Measurements from ENCODE around the gene GARIN5B. TPM values are rescaled to one million over a fixed set of nuclear protein-coding genes. Genes with fewer than 3 reads are reported as not detected.

The GARIN5B gene
- total and polyA plus RNA-seq, 9 donors = not detected

DNA sequence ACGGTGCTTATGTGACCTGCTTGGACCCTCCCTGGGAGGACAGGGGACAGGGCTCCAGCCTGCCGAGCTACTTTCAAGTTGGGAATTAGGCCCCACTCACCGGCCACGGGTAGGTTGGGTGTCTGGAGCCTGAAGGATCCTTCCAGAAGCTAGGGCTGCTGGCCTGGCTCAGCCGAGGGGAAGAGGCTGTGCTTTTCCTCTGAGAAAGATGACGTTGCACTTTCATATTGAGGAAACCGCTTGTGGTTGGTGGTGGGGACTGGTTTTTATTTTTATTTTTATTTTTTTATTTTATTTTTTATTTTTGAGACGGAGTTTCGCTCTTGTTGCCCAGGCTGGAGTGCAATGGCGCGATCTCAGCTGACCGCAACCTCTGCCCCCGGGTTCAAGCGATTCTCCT lies 37.9 kb downstream of the GARIN5B start, which contains the start of gene TMEM150B:
TSS of gene TMEM150B (minus strand) at position 170 of the 400 bp plus-strand sequence. CDS start 4,305 bp downstream, outside the sequence.
- H3K4me3 ChIP-seq = no peak within 1 kb of the TSS
- 75 to 79% (median 77%) methylated on average over 14 of the region's 14 CpGs for WGBS, 3 donors
- TF ChIP-seq POLR2A (IDR thresholded peaks at IDR 0.05) (no peak), EP300 (IDR thresholded peaks at IDR 0.05) (no peak)
- TF ChIP-seq, protein P1, sequence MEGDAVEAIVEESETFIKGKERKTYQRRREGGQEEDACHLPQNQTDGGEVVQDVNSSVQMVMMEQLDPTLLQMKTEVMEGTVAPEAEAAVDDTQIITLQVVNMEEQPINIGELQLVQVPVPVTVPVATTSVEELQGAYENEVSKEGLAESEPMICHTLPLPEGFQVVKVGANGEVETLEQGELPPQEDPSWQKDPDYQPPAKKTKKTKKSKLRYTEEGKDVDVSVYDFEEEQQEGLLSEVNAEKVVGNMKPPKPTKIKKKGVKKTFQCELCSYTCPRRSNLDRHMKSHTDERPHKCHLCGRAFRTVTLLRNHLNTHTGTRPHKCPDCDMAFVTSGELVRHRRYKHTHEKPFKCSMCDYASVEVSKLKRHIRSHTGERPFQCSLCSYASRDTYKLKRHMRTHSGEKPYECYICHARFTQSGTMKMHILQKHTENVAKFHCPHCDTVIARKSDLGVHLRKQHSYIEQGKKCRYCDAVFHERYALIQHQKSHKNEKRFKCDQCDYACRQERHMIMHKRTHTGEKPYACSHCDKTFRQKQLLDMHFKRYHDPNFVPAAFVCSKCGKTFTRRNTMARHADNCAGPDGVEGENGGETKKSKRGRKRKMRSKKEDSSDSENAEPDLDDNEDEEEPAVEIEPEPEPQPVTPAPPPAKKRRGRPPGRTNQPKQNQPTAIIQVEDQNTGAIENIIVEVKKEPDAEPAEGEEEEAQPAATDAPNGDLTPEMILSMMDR (IDR thresholded peaks at IDR 0.05) = no peak
- no peak for DNase-seq
- H3K36me3 ChIP-seq = no peaks in the 10 kb centered on the region
- no peak within 1 kb of the TSS for H3K27ac ChIP-seq
- intact Hi-C loops (cut with DNase I) = no loop called here
- no peaks in the 10 kb centered on the region for H3K4me1 ChIP-seq (ENCODE audit: insufficient read depth)
- no peaks in the 10 kb centered on the region for H3K27me3 ChIP-seq
- no peaks in the 10 kb centered on the region for H3K9me3 ChIP-seq

GRCh38 chr19:55324662-55325061 lies 38.4 kb downstream of the GARIN5B start:
- Histone ChIP-seq H3K27ac (no peak overlapping the region), H3K27me3 (no peaks in the 10 kb centered on the region), H3K4me3 (no peak overlapping the region), H3K9me3 (no peaks in the 10 kb centered on the region), H3K36me3 (no peaks in the 10 kb centered on the region), H3K4me1 (ENCODE audit: insufficient read depth) (no peaks in the 10 kb centered on the region)
- intact Hi-C loops (cut with DNase I) = no loop called here
- WGBS, 3 donors = 85 to 89% (median 89%) methylated on average over 6 of the region's 6 CpGs
- no peak for DNase-seq
- TF ChIP-seq POLR2A (IDR thresholded peaks at IDR 0.05) (no peak), EP300 (IDR thresholded peaks at IDR 0.05) (no peak)
- TF ChIP-seq, protein P1 (IDR thresholded peaks at IDR 0.05) = no peak

GRCh38 chr19:55322204-55322885 lies 40.7 kb downstream of the GARIN5B start:
- Histone ChIP-seq H3K27me3 (no peaks in the 10 kb centered on the region), H3K36me3 (no peaks in the 10 kb centered on the region), H3K4me1 (ENCODE audit: insufficient read depth) (no peaks in the 10 kb centered on the region), H3K27ac (no peak overlapping the region), H3K9me3 (no peaks in the 10 kb centered on the region), H3K4me3 (no peak overlapping the region)
- intact Hi-C loops (cut with DNase I) = no loop called here
- no peak for DNase-seq
- TF ChIP-seq, protein P1 (IDR thresholded peaks at IDR 0.05) = no peak
- TF ChIP-seq EP300 (IDR thresholded peaks at IDR 0.05) = no peak
- WGBS, 3 donors = 56 to 72% (median 64%) methylated on average over 12 of the region's 12 CpGs

- Histone ChIP-seq H3K9me3 (no peaks in the 10 kb centered on the region), H3K36me3 (no peaks in the 10 kb centered on the region), H3K27me3 (no peaks in the 10 kb centered on the region), H3K4me3 (no peak overlapping the region), H3K4me1 (ENCODE audit: insufficient read depth) (no peaks in the 10 kb centered on the region), H3K27ac (no peak overlapping the region)
- TF ChIP-seq POLR2A (IDR thresholded peaks at IDR 0.05) (no peak), EP300 (IDR thresholded peaks at IDR 0.05) (no peak)
- TF ChIP-seq, protein P1 (IDR thresholded peaks at IDR 0.05) = no peak
- intact Hi-C loops (cut with DNase I) = no loop called here
- WGBS, 3 donors = 79 to 81% (median 80%) methylated on average over 9 of the region's 9 CpGs
- no peak for DNase-seq
Measured at GRCh38 chr19:55321466-55322137, 41.5 kb downstream of the GARIN5B start.

Measured in ovary (tissue), 9 donors.